Tibial nerve (tissue), 4 donors: ENCODE measurements around the gene KLHL22.

ENCODE experiments used
- CTCF ChIP-seq, 5 experiments: fragments of 200-600 bp in 3 of 5; fragments of 450-650 bp in 2 of 5; sonication (generic) in 3 of 5; IDR thresholded peaks; one replicate each; pipeline ENCODE4 v1.5.1; 2016 to 2019; ENCODE audit warnings: antibody characterized with exemption in 5 of 5, mild to moderate bottlenecking in 3 of 5, moderate library complexity in 2 of 5
- EP300 ChIP-seq, 2 donors: sonication (generic); formaldehyde crosslinking; IDR thresholded peaks; one replicate each; pipeline ENCODE4 v1.6.1; 2017; ENCODE audit warnings: antibody characterized with exemption in 2 of 2, mild to moderate bottlenecking in 1 of 2
- POLR2A ChIP-seq, 2 donors: fragments of 450-650 bp; IDR thresholded peaks; one replicate each; pipeline ENCODE4 v1.6.1; 2017; ENCODE audit warnings: antibody characterized with exemption in 2 of 2, mild to moderate bottlenecking in 2 of 2, moderate library complexity in 2 of 2

DNA sequence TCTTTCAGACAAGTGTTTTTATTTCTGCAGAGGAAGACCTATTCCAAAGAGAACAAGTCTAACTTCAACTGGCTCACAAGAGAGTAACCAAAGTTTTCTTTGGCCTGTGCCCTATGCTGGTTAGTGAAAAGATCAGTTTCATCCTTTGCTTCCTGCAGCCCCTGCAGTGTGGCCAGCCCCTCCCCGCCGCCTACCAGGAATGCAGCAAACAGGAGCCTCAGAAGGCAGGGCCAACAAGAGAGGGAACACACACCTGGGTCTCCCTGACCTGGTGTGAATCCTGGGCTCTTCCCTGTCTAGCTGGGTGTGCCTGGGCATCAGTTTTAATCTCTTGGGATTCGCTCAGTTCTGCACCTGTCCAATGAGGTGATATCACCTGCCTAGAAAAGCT is 36.4 kb downstream of the KLHL22 start:
- TF ChIP-seq POLR2A (IDR thresholded peaks at IDR 0.05): no peak
- no peak for TF ChIP-seq CTCF (IDR thresholded peaks at IDR 0.05)
- no peak for TF ChIP-seq EP300 (IDR thresholded peaks at IDR 0.05)
